HL-60 (cell line): ENCODE measurements around the gene INPP4B.

Experiments used
- GABPA ChIP-seq: IDR thresholded peaks from 2 replicates; pipeline ENCODE4 v1.6.1; 2012; ENCODE audit warnings: low read depth
- POLR2AphosphoS5 ChIP-seq: IDR thresholded peaks from 2 replicates; pipeline ENCODE4 v1.6.1; 2012; ENCODE audit warnings: low read depth
- SPI1 ChIP-seq: IDR thresholded peaks from 2 replicates; pipeline ENCODE4 v1.6.1; 2012; ENCODE audit warnings: low read depth, mild to moderate bottlenecking, borderline replicate concordance
- TF ChIP-seq, protein P1 (sequence below): IDR thresholded peaks from 2 replicates; pipeline ENCODE4 v1.6.1; 2012; ENCODE audit warnings: low read depth; ENCODE audit not compliant: insufficient replicate concordance
- TF ChIP-seq, protein P2 (sequence below): IDR thresholded peaks from one replicate; pipeline ENCODE4 v1.5.1; 2011; ENCODE audit warnings: low read length, control low read depth, inconsistent platforms; ENCODE audit not compliant: insufficient read depth

DNA sequence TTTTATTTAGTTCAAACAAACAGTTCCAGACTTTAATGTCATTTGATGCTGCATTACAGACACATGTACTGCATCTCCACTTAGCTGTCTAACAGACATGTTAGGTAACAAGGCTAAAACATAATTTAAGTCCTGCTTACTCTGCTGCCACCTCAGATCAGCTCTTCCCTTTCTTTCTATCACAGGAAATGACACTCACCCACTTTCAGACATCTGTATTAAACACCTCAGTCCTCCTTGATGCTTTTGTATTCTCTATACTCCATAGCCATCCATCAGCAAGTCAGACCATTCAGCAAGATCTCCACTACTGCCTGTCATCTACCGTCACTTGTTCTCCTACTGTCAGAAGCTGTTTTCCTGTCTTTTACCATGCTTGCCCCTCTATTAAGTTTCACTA, 804.3 kb downstream of the INPP4B start:
- TF ChIP-seq, protein P1, sequence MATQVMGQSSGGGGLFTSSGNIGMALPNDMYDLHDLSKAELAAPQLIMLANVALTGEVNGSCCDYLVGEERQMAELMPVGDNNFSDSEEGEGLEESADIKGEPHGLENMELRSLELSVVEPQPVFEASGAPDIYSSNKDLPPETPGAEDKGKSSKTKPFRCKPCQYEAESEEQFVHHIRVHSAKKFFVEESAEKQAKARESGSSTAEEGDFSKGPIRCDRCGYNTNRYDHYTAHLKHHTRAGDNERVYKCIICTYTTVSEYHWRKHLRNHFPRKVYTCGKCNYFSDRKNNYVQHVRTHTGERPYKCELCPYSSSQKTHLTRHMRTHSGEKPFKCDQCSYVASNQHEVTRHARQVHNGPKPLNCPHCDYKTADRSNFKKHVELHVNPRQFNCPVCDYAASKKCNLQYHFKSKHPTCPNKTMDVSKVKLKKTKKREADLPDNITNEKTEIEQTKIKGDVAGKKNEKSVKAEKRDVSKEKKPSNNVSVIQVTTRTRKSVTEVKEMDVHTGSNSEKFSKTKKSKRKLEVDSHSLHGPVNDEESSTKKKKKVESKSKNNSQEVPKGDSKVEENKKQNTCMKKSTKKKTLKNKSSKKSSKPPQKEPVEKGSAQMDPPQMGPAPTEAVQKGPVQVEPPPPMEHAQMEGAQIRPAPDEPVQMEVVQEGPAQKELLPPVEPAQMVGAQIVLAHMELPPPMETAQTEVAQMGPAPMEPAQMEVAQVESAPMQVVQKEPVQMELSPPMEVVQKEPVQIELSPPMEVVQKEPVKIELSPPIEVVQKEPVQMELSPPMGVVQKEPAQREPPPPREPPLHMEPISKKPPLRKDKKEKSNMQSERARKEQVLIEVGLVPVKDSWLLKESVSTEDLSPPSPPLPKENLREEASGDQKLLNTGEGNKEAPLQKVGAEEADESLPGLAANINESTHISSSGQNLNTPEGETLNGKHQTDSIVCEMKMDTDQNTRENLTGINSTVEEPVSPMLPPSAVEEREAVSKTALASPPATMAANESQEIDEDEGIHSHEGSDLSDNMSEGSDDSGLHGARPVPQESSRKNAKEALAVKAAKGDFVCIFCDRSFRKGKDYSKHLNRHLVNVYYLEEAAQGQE, result no peak
- TF ChIP-seq POLR2AphosphoS5 (no peak), GABPA (no peak), SPI1 (no peak)
- TF ChIP-seq, protein P2, sequence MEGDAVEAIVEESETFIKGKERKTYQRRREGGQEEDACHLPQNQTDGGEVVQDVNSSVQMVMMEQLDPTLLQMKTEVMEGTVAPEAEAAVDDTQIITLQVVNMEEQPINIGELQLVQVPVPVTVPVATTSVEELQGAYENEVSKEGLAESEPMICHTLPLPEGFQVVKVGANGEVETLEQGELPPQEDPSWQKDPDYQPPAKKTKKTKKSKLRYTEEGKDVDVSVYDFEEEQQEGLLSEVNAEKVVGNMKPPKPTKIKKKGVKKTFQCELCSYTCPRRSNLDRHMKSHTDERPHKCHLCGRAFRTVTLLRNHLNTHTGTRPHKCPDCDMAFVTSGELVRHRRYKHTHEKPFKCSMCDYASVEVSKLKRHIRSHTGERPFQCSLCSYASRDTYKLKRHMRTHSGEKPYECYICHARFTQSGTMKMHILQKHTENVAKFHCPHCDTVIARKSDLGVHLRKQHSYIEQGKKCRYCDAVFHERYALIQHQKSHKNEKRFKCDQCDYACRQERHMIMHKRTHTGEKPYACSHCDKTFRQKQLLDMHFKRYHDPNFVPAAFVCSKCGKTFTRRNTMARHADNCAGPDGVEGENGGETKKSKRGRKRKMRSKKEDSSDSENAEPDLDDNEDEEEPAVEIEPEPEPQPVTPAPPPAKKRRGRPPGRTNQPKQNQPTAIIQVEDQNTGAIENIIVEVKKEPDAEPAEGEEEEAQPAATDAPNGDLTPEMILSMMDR, result no peak
